Esophagus squamous epithelium (tissue), 5 donors: ENCODE measurements around the gene RNU7-1. TPM values are rescaled to one million over a fixed set of nuclear protein-coding genes. Genes with fewer than 3 reads are reported as not detected.

Source experiments
- DNase-seq: peaks from one replicate; lab custom pipeline; 2025; lab: John Stamatoyannopoulos, UW
- H3K27ac ChIP-seq, 4 donors: fragments of 200-600 bp; sonication (generic); one replicate each; pipeline ENCODE4 v1.5.1; 2016 to 2019; ENCODE audit warnings: mild to moderate bottlenecking in 1 of 4
- H3K27me3 ChIP-seq, 4 donors: fragments of 200-600 bp; sonication (generic); 1 replicate in 3 of 4; 2 replicates in 1 of 4; pipeline versions ENCODE4 v1.5.1 to v1.6.0; 2017 to 2021; ENCODE audit warnings: antibody characterized with exemption in 1 of 4
- H3K36me3 ChIP-seq, 3 donors: fragments of 200-600 bp; sonication (generic); one replicate each; pipeline ENCODE4 v1.5.1; 2016 to 2019
- H3K4me1 ChIP-seq, 3 donors: fragments of 200-600 bp; sonication (generic); one replicate each; pipeline ENCODE4 v1.5.1; 2017 to 2019
- H3K4me3 ChIP-seq, 4 donors: fragments of 200-600 bp; sonication (generic); 1 replicate in 3 of 4; 2 replicates in 1 of 4; pipeline ENCODE4 v1.5.1; 2016 to 2019; ENCODE audit warnings: mild to moderate bottlenecking in 2 of 4, moderate library complexity in 1 of 4
- H3K9me3 ChIP-seq, 3 donors: fragments of 200-600 bp; sonication (generic); one replicate each; pipeline ENCODE4 v1.5.1; 2016 to 2019
- POLR2A ChIP-seq, 4 donors: fragments of 450-650 bp; IDR thresholded peaks; one replicate each; pipeline ENCODE4 v1.6.1; 2017; ENCODE audit warnings: antibody characterized with exemption in 4 of 4, mild to moderate bottlenecking in 4 of 4, moderate library complexity in 3 of 4
- WGBS, 2 donors: methylation state at CpG; one replicate each; pipeline ENCODE4 v1.1.5; 2018; 5-methylcytosine and 5-hydroxymethylcytosine counted together
- intact Hi-C: fragments of 100-400 bp; cut with DNase I; formaldehyde crosslinking; loops from one replicate; pipeline ENCODE4 v1.15.0; 2022
- total RNA-seq, 4 donors: library from RNA; depleted of rRNA; stranded (reverse); fragments of >200 nt; gene quantifications; one replicate each; pipeline ENCODE4 v1.1.0, GENCODE V29; 2016
- TF ChIP-seq, protein P1 (sequence below), 6 experiments: fragments of 450-650 bp in 4 of 6; fragments of 200-600 bp in 2 of 6; sonication (generic) in 2 of 6; IDR thresholded peaks; one replicate each; pipeline ENCODE4 v1.5.1; 2016 to 2019; ENCODE audit warnings: antibody characterized with exemption in 6 of 6, mild to moderate bottlenecking in 4 of 6, moderate library complexity in 4 of 6
- donor health status: DM: yes; HTN: yes; CAD: no.

RNU7-1 gene
- total RNA-seq, 4 donors from 2014 or later = not detected

DNA sequence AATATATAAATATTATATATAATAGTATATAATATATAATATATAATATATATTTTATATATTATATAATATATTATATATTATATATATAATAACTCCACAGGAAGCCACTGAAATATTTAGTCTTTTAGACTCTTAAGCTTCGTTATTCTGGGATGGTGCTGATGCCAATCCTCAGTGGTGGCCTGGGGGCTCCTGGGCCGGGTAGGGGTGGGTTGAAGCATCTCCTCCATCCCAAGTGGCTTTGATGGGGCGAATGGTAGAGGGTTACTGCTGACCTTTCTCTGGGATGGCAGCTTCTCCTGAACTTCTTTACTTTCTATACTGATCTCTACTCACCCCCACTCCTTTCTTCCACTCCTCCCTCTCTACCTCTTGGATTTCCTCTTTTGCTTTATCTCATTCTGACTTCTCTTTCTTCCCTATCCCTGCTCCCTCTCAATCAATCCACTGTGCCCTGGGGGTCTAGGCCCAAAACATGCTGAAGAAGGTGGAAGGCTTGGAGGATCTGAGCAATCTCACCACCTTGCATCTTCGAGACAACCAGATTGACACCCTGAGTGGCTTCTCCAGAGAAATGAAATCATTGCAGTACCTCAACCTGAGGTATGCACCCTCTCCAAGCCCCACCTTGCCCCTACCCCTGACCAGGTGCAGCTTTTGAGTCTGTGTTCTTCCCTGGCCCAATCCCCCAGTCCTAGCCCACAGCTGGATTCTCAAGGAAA, 34.0 kb upstream of the RNU7-1 start:
- no peak overlapping the region for H3K27ac ChIP-seq
- H3K36me3 ChIP-seq = peaks cover 0 to 15% (median 0%) of the 10 kb centered on the region in 3 donors
- H3K4me3 ChIP-seq = no peak overlapping the region
- WGBS, 2 donors = 85 to 90% methylated on average over 3 to 4 of the region's 4 CpGs
- intact Hi-C loops = no loop called here
- H3K27me3 ChIP-seq = peaks cover 0 to 10% (median 0%) of the 10 kb centered on the region in 4 donors
- no peak for TF ChIP-seq POLR2A (IDR thresholded peaks at IDR 0.05)
- TF ChIP-seq, protein P1, sequence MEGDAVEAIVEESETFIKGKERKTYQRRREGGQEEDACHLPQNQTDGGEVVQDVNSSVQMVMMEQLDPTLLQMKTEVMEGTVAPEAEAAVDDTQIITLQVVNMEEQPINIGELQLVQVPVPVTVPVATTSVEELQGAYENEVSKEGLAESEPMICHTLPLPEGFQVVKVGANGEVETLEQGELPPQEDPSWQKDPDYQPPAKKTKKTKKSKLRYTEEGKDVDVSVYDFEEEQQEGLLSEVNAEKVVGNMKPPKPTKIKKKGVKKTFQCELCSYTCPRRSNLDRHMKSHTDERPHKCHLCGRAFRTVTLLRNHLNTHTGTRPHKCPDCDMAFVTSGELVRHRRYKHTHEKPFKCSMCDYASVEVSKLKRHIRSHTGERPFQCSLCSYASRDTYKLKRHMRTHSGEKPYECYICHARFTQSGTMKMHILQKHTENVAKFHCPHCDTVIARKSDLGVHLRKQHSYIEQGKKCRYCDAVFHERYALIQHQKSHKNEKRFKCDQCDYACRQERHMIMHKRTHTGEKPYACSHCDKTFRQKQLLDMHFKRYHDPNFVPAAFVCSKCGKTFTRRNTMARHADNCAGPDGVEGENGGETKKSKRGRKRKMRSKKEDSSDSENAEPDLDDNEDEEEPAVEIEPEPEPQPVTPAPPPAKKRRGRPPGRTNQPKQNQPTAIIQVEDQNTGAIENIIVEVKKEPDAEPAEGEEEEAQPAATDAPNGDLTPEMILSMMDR (IDR thresholded peaks at IDR 0.05) = no peak
- no peaks in the 10 kb centered on the region for H3K9me3 ChIP-seq
- H3K4me1 ChIP-seq = peaks cover 6 to 21% (median 12%) of the 10 kb centered on the region in 3 donors
- DNase-seq = no peak

DNA sequence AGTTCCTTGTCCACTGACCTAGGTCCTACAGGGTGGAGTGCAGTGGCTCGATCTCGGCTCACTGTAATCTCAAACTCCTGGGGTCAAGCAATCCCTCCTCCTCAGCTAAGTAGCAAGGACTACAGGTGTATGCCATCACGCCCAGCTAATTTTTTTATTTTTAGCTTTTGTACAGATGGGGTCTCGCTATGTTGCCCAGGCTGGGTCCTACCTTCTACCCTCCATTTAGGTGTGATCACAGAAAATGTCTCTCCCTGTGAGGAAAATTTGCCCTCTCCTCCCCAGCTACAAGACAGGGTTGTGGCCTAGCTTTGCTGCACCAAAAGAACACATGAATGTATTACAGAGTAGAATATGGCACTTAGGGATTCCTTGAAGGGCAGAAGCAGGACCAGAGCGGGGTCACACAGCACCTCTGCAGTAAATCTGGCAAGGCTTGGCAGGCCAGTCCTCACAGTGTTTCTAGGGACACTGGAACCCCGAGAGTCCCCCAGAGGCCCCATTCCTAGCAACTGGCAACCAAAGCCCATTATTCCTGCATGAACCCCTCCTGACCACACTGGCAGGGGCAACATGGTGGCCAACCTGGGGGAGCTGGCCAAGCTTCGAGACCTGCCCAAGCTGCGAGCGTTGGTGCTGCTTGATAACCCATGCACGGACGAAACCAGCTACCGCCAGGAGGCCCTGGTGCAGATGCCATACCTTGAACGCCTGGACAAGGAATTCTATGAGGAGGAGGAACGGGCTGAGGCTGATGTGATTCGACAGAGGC, 31.3 kb upstream of the RNU7-1 start:
- H3K27ac ChIP-seq = no peak overlapping the region
- 82 to 91% methylated on average over 10 to 13 of the region's 15 CpGs for whole genome bisulfite sequencing, 2 donors
- H3K9me3 ChIP-seq = no peaks in the 10 kb centered on the region
- intact Hi-C loops = no loop called here
- H3K27me3 ChIP-seq = peaks cover 0 to 10% (median 0%) of the 10 kb centered on the region in 4 donors
- no peak for DNase-seq
- no peak for TF ChIP-seq POLR2A (IDR thresholded peaks at IDR 0.05)
- TF ChIP-seq, protein P1 (IDR thresholded peaks at IDR 0.05) = no peak
- H3K4me1 ChIP-seq = peaks cover 13 to 28% (median 14%) of the 10 kb centered on the region in 3 donors
- H3K36me3 ChIP-seq = peaks cover 0 to 19% (median 0%) of the 10 kb centered on the region in 3 donors
- H3K4me3 ChIP-seq = no peak overlapping the region

- no peak for DNase-seq
- Histone ChIP-seq H3K36me3 (peaks cover 0 to 30% (median 0%) of the 10 kb centered on the region in 3 donors), H3K4me3 (peak within 1 kb of the TSS; percentile 50 to 77 (median 62)), H3K9me3 (no peaks in the 10 kb centered on the region), H3K27ac (peak within 1 kb of the TSS; percentile 53 to 89 (median 80)), H3K4me1 (peaks cover 13 to 28% (median 14%) of the 10 kb centered on the region in 3 donors), H3K27me3 (peaks cover 0 to 10% (median 0%) of the 10 kb centered on the region in 4 donors)
- intact Hi-C loops = no loop called here
- 0 to 3% methylated on average over 11 to 55 of the region's 68 CpGs for WGBS, 2 donors
- TF ChIP-seq POLR2A (IDR thresholded peaks at IDR 0.05) = peak in 1 of 4 donors; percentile 47
- TF ChIP-seq, protein P1 (IDR thresholded peaks at IDR 0.05) = no peak
These were observed 29.2 kb upstream of the RNU7-1 start, which contains the start of gene ENO2 for GRCh38 chr12:6914246-6914946. Gene ENO2, plus strand, starts transcription at chr12:6914580. Its CDS starts 1,253 bp downstream, at chr12:6915833.

DNA sequence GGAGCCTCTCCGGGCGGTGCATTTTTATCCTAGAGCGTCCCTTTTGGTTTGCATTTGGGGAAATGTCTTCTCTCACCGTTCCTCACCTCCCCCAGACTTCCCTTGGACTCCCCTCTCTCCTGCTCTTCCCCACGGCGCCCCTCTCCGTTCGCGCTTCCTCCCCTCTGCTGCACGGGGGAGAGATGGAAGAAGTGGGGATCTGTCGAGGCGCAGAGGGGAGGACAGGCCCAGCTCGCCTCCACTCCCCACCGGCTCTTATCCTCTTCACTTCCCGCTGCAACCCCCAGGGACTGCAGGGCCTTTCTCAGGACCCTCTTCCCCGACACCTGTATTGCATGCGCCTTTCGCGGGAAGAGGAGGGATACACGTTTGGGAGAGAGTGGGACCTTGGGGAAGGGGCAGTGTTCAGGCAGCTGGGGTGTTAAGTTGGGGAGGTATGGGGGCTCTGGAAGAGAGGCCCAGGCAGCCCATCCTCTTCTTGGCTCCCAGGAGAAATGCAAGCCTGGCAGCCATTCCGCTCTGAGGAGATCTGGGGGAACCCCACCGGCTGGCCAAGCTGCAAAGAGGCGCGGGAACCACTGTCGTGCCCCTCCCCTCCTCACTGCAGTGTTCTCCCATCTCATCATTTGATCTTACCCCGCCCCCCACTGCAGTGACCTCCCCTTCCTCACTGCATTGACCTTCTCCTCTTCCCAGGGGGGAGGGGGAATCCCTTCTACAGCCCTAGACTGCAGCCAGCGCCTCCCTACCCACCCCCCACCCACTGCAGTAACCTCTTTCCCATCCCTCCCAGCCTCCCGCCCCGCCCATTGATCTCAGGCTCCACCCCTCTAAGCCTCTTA, 28.4 kb upstream of the RNU7-1 start:
- Histone ChIP-seq H3K36me3 (peaks cover 0 to 33% (median 0%) of the 10 kb centered on the region in 3 donors), H3K4me1 (peaks cover 13 to 28% (median 14%) of the 10 kb centered on the region in 3 donors), H3K27me3 (peaks cover 0 to 10% (median 0%) of the 10 kb centered on the region in 4 donors), H3K4me3 (peak overlapping the region; percentile 50 to 77 (median 62)), H3K9me3 (no peaks in the 10 kb centered on the region), H3K27ac (peak overlapping the region; percentile 53 to 89 (median 80))
- no peak for TF ChIP-seq POLR2A (IDR thresholded peaks at IDR 0.05)
- TF ChIP-seq, protein P1 (IDR thresholded peaks at IDR 0.05) = no peak
- 14 to 15% methylated on average over 17 of the region's 29 CpGs for WGBS, 2 donors
- intact Hi-C loops = no loop called here
- no peak for DNase-seq
